ENCODE data around the gene ZBP1.

- TF ChIP-seq CSRNP3 (CRISPR knock-in tag; IDR thresholded peaks at IDR 0.05): no peak
- TF ChIP-seq CREB5 (CRISPR knock-in tag; IDR thresholded peaks at IDR 0.05; ENCODE audit: low read depth): no peak
- TF ChIP-seq ZFP3 (CRISPR knock-in tag; IDR thresholded peaks at IDR 0.05): no peak
- no peak for TF ChIP-seq PATZ1 (CRISPR knock-in tag; IDR thresholded peaks at IDR 0.05; ENCODE audit: borderline replicate concordance)
Observed at GRCh38 chr20:57647933-57648785, 27.9 kb upstream of the ZBP1 start.

Data from SK-N-SH treated with all-trans-retinoic acid at 6 μM for 48 hours (cell line).